ENCODE data around the gene PDK4.
"Not testable (repeated sequence)": the region's sequence is repeated elsewhere in the genome, so short reads cannot be mapped to it uniquely, and the experiment has no call there.

Gene PDK4

DNA sequence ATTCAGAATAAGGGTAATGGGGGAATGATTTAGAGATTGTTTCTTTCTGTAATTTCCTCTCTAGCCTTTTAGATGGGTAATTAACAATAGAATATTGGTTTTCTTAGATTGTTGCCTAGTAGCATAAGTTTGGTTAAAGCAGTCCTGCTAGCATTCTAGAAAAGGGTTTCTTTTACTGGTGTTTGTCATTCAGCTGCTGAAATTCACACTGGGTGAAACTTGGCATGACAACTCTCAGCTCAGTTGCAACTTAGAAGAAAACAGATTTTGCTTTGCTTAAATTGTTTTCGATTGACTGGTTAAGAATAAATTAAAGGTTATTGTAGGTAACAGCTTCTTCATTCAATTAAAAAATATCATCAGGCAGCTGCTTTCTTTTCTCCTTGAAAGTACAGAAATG, 25.1 kb upstream of the PDK4 start:
- Histone ChIP-seq H3K9me3 (ENCODE audit: control insufficient read depth, low read length) (no peaks in the 10 kb centered on the region), H3K27ac (ENCODE audit: low read depth, low read length, severe bottlenecking) (no peak overlapping the region), H3K36me3 (ENCODE audit: control insufficient read depth, insufficient read depth, low read length) (no peaks in the 10 kb centered on the region), H3K4me3 (ENCODE audit: extremely low read depth, insufficient read depth, low read length, poor library complexity, severe bottlenecking) (no peak overlapping the region), H3K4me1 (ENCODE audit: control insufficient read depth, insufficient read depth, low read length, poor library complexity, severe bottlenecking) (no peaks in the 10 kb centered on the region)
- no CpG with 5 or more reads among the region's 1 CpG for WGBS, 2 experiments (ENCODE audit: insufficient coverage in 2 of 2)

DNA sequence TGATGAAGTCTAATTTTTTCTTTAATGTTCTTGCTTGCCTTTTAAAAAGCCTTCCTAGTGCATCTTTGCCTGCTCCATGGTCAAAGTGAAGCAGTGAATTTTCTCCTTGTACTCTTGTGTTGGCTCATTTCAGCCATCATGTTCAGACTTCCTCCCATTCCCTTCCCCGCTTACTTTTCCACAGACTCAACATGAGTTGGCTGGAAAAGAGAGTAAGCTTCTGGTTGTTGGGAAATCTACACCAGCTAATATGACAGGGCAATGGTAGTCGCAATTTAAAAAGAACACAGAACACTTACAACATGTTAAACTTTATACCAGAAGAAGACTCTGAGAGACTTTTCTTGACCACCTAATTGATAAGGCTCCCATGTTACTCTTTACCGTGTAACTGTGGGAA, 24.3 kb upstream of the PDK4 start:
- WGBS, 2 experiments (ENCODE audit: insufficient coverage in 2 of 2) = no CpG with 5 or more reads among the region's 3 CpGs
- Histone ChIP-seq H3K4me3 (ENCODE audit: extremely low read depth, insufficient read depth, low read length, poor library complexity, severe bottlenecking) (no peak overlapping the region), H3K9me3 (ENCODE audit: control insufficient read depth, low read length) (no peaks in the 10 kb centered on the region)

DNA sequence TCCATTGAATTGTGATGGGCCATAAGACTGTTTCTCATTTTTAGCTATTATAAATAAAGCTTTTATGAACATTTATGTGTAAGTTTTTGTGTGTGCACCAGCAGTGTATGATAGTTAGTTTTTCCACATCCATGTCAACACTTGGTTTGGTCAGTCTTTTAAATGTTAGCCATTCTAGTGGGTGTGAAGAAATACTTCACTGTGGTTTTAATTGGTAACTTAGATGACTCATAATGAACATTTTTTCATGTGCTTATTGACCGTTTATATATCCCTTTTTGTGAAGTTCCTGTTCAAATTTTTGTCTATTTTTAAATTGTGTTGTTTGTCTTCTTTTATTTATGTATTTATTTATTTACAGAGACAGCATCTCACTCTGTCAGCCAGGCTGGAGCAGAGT, 23.6 kb upstream of the PDK4 start:
- H3K9me3 ChIP-seq (ENCODE audit: control insufficient read depth, low read length) = no peaks in the 10 kb centered on the region
- H3K4me1 ChIP-seq (ENCODE audit: control insufficient read depth, insufficient read depth, low read length, poor library complexity, severe bottlenecking) = no peaks in the 10 kb centered on the region
- H3K36me3 ChIP-seq (ENCODE audit: control insufficient read depth, insufficient read depth, low read length) = no peaks in the 10 kb centered on the region
- 83% methylated on average over 1 of the region's 1 CpG; no CpG with 5 or more reads in 1 of the 2 experiments for WGBS, 2 experiments (ENCODE audit: insufficient coverage in 2 of 2)
- H3K27ac ChIP-seq (ENCODE audit: low read depth, low read length, severe bottlenecking) = no peak overlapping the region
- H3K4me3 ChIP-seq (ENCODE audit: extremely low read depth, insufficient read depth, low read length, poor library complexity, severe bottlenecking) = no peak overlapping the region

More for the DNA sequence above, 24.3 kb upstream of the PDK4 start:
- Histone ChIP-seq H3K27ac (ENCODE audit: low read depth, low read length, severe bottlenecking) (no peak overlapping the region), H3K36me3 (ENCODE audit: control insufficient read depth, insufficient read depth, low read length) (no peaks in the 10 kb centered on the region), H3K4me1 (ENCODE audit: control insufficient read depth, insufficient read depth, low read length, poor library complexity, severe bottlenecking) (no peaks in the 10 kb centered on the region)

DNA sequence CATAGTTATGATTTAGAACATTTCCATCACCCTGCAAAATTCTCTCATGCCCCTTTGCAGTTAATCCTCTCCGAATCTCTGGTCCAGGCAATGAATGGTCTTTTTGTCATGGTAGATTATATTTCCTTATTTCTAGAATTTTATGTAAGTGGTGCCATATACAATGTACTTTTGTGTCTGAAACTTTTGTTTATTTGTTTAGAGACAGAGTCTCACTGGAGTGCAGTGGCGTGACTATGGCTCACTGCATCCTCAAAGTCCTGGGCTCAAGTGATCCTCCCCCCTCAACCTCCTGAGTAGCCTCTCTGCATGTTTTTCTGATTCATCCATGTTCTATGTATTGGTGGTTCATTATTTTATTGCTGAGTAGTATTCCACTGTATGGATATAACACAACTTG, 23.2 kb upstream of the PDK4 start:
- no peaks in the 10 kb centered on the region for H3K36me3 ChIP-seq (ENCODE audit: control insufficient read depth, insufficient read depth, low read length)

DNA sequence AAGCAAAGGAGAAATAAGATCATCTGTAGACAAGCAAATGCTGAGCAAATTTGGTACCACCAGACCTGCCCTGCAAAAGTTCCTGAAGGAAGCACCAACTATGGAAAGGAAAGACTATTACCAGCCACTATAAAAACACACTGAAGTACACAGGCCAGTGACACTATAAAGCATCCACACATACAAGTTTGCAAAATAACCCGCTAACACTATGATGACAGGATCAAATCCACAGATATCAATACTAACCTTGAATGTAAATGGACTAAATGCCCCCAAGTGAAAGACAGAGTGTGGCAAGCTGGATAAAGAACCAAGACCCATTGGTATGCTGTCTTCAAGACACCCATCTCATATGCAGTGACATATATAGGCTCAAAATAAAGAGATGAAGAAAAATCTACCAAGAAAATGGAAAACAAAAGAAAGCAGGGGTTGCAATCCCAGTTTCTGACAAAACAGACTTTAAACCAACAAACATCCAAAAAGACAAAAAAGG, 18.2 kb upstream of the PDK4 start:
- no peak overlapping the region for H3K27ac ChIP-seq (ENCODE audit: low read depth, low read length, severe bottlenecking)
- WGBS, 2 experiments (ENCODE audit: insufficient coverage in 2 of 2) = 80% methylated on average over 1 of the region's 1 CpG; no CpG with 5 or more reads in 1 of the 2 experiments
- no peak overlapping the region for H3K4me3 ChIP-seq (ENCODE audit: extremely low read depth, insufficient read depth, low read length, poor library complexity, severe bottlenecking)
- H3K4me1 ChIP-seq (ENCODE audit: control insufficient read depth, insufficient read depth, low read length, poor library complexity, severe bottlenecking) = no peaks in the 10 kb centered on the region
- H3K36me3 ChIP-seq (ENCODE audit: control insufficient read depth, insufficient read depth, low read length) = no peaks in the 10 kb centered on the region
- H3K9me3 ChIP-seq (ENCODE audit: control insufficient read depth, low read length) = no peaks in the 10 kb centered on the region

More for the DNA sequence above, 23.2 kb upstream of the PDK4 start:
- WGBS, 2 experiments (ENCODE audit: insufficient coverage in 2 of 2) = no CpG with 5 or more reads among the region's 2 CpGs
- Histone ChIP-seq H3K9me3 (ENCODE audit: control insufficient read depth, low read length) (no peaks in the 10 kb centered on the region), H3K27ac (ENCODE audit: low read depth, low read length, severe bottlenecking) (no peak overlapping the region), H3K4me3 (ENCODE audit: extremely low read depth, insufficient read depth, low read length, poor library complexity, severe bottlenecking) (no peak overlapping the region), H3K4me1 (ENCODE audit: control insufficient read depth, insufficient read depth, low read length, poor library complexity, severe bottlenecking) (no peaks in the 10 kb centered on the region)

DNA sequence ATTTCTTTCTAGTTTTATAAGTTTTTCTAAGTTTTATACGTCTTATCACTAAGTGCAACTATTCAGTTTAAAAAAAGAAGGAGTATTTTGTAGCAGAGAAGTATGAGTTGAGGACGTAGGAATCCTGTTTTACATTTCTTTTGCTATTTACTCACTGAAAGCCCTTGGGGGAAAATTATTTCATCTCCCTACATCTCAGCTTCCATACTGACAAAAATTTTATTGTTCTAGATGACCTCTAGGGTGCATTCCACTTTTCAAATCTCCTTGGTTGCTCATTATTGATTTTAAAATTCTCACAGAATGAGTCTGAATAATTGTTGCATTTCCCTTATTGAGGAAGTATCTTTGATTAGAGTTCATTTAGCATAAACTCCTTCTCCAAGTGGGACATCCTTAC, 14.9 kb upstream of the PDK4 start:
- Histone ChIP-seq H3K36me3 (ENCODE audit: control insufficient read depth, insufficient read depth, low read length) (no peaks in the 10 kb centered on the region), H3K27ac (ENCODE audit: low read depth, low read length, severe bottlenecking) (no peak overlapping the region), H3K9me3 (ENCODE audit: control insufficient read depth, low read length) (no peaks in the 10 kb centered on the region), H3K4me1 (ENCODE audit: control insufficient read depth, insufficient read depth, low read length, poor library complexity, severe bottlenecking) (peaks cover 8% of the 10 kb centered on the region), H3K4me3 (ENCODE audit: extremely low read depth, insufficient read depth, low read length, poor library complexity, severe bottlenecking) (no peak overlapping the region)
- no CpG with 5 or more reads among the region's 2 CpGs for WGBS, 2 experiments (ENCODE audit: insufficient coverage in 2 of 2)

DNA sequence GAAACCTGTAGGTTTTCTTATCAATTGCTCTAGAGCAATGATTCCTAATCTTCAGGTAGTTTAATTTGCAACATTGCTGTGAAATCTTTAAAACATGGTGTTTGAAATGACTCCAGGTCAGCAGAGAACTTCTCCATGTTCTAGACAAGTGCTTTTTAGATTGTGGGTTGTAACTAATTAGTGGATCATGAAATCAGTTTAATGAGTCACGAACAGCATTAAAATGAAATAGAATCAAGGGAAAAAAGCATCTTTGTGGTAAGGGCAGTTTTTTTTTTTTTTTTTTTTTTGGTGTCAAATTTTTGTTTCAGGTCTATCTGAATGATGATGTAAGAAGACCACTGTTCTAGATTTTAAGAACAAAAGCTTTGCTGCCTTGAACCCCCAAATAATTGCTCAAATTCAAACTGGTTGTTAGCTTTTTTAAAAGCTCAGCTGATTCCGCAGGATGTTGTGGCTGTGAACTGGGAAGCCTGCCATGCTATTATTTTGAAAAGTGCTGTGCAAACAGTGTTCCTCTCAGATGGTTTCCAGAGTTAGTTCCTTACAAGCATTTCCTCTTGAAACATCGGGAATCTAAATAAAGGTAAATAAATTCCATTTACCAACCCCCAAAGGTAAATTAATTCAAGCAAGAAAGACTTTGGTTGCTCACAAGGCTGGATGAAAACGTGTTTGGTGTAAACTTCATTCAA, 13.1 kb upstream of the PDK4 start:
- Histone ChIP-seq H3K4me3 (ENCODE audit: extremely low read depth, insufficient read depth, low read length, poor library complexity, severe bottlenecking) (no peak overlapping the region), H3K4me1 (ENCODE audit: control insufficient read depth, insufficient read depth, low read length, poor library complexity, severe bottlenecking) (peaks cover 8% of the 10 kb centered on the region), H3K36me3 (ENCODE audit: control insufficient read depth, insufficient read depth, low read length) (no peaks in the 10 kb centered on the region), H3K9me3 (ENCODE audit: control insufficient read depth, low read length) (peaks cover 5% of the 10 kb centered on the region), H3K27ac (ENCODE audit: low read depth, low read length, severe bottlenecking) (peak overlapping the region; percentile 86)
- WGBS, 2 experiments (ENCODE audit: insufficient coverage in 2 of 2) = 72 to 82% methylated on average over 2 of the region's 4 CpGs

DNA sequence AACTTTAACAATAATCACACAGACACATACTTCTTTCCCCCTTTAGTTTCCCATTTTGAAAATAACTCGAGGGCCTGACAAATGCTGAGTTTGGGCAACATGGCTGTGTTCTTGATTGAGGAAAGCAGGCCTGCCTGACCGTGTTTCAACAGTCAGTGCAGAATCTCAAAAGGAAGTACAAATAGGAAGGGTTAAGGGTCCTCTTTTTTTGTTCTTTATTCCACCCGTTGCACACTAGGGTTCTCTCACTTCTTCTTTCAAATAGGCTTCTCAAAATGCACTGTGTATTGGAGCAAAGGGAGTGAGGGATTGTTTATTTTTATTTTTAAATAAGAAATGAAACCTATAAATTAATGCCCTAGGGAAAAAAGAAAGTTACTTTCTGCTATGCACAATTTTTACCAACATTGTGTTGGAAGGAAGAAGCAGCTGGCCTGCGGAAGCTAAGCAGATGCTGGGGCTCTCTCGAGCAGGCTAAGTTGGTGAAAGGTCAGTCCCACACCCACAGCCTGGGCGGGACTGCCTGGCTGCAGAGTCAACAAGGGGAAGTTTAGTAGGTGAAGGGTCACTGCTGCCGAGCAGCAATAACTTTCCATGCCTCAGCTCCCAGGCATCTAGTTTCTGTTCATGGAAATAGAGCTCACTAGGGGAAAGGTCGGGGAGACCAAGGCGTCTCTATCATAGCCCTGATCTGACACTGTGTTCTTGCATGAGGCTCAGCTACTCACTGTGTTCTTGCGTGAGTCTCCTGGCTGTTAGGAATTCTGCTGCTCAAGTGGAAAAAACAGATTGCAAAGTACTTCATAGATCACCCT, 12.2 kb upstream of the PDK4 start:
- Histone ChIP-seq H3K9me3 (ENCODE audit: control insufficient read depth, low read length) (peaks cover 5% of the 10 kb centered on the region), H3K27ac (ENCODE audit: low read depth, low read length, severe bottlenecking) (peak overlapping the region; percentile 86), H3K4me3 (ENCODE audit: extremely low read depth, insufficient read depth, low read length, poor library complexity, severe bottlenecking) (no peak overlapping the region), H3K4me1 (ENCODE audit: control insufficient read depth, insufficient read depth, low read length, poor library complexity, severe bottlenecking) (peaks cover 8% of the 10 kb centered on the region), H3K36me3 (ENCODE audit: control insufficient read depth, insufficient read depth, low read length) (no peaks in the 10 kb centered on the region)
- 18 to 24% methylated on average over 5 to 8 of the region's 10 CpGs for WGBS, 2 experiments (ENCODE audit: insufficient coverage in 2 of 2)

DNA sequence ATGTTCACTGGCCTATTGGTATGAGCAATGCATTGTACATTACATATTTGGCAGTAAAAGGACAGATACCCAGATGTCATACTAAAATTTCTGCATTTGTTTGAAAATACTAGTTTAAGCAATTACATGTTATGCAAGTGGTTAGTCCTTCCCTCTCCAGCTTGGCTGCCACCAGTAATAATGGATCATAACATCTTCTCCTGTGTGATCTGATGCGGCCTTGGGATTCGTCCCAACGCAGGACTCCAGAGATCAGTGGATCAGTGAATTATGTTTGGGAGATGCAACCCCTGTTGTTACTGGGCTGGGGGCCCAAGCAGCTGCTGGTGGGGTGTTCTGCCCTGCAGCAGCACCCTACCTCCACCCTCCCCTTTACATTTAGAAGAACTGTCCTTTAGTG, 11.2 kb upstream of the PDK4 start:
- peak overlapping the region; percentile 86 for H3K27ac ChIP-seq (ENCODE audit: low read depth, low read length, severe bottlenecking)
- no peaks in the 10 kb centered on the region for H3K36me3 ChIP-seq (ENCODE audit: control insufficient read depth, insufficient read depth, low read length)
- H3K4me3 ChIP-seq (ENCODE audit: extremely low read depth, insufficient read depth, low read length, poor library complexity, severe bottlenecking) = no peak overlapping the region
- H3K9me3 ChIP-seq (ENCODE audit: control insufficient read depth, low read length) = peaks cover 5% of the 10 kb centered on the region
- WGBS, 2 experiments (ENCODE audit: insufficient coverage in 2 of 2) = 100% methylated on average over 1 of the region's 3 CpGs; no CpG with 5 or more reads in 1 of the 2 experiments
- peaks cover 8% of the 10 kb centered on the region for H3K4me1 ChIP-seq (ENCODE audit: control insufficient read depth, insufficient read depth, low read length, poor library complexity, severe bottlenecking)

DNA sequence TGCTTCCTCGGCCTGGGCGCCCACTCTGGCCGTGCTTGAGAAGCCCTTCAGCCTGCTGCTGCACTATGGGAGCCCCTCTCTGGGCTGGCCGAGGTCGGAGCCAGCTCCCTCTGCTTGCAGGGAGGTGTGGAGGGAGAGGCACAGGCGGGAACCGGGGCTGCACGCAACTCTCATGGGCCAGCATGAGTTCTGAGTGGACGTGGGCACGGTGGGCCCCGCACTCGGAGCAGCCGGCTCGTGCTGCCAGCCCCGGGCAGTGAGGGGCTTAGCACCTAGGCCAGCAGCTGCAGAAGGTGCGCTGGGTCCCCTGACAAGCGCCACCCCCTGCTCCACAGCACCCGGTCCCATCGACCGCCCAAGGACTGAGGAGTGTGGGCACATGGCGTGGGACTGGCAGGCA, 9.0 kb upstream of the PDK4 start:
- Histone ChIP-seq H3K27ac (ENCODE audit: low read depth, low read length, severe bottlenecking) (no peak overlapping the region), H3K9me3 (ENCODE audit: control insufficient read depth, low read length) (peaks cover 5% of the 10 kb centered on the region), H3K4me1 (ENCODE audit: control insufficient read depth, insufficient read depth, low read length, poor library complexity, severe bottlenecking) (peaks cover 8% of the 10 kb centered on the region), H3K4me3 (ENCODE audit: extremely low read depth, insufficient read depth, low read length, poor library complexity, severe bottlenecking) (no peak overlapping the region), H3K36me3 (ENCODE audit: control insufficient read depth, insufficient read depth, low read length) (no peaks in the 10 kb centered on the region)
- WGBS, 2 experiments (ENCODE audit: insufficient coverage in 2 of 2) = 94 to 95% methylated on average over 18 to 21 of the region's 21 CpGs

DNA sequence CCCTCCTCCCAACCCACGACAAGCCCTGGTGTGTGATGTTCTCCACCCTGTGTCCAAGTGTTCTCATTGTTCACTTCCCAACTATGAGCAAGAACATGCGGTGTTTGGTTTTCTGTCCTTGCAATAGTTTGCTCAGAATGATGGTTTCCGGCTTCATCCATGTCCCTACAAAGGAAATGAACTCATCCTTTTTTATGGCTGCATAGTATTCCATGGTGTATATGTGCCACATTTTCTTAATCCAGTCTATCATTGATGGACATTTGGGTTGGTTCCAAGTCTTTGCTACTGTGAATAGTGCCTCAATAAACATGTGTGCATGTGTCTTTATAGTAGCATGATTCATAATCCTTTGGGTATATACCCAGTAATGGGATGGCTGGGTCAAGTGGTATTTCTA, 8.5 kb upstream of the PDK4 start:
- not testable (repeated sequence) for H3K4me3 ChIP-seq (ENCODE audit: extremely low read depth, insufficient read depth, low read length, poor library complexity, severe bottlenecking); H3K9me3 ChIP-seq (ENCODE audit: control insufficient read depth, low read length); H3K36me3 ChIP-seq (ENCODE audit: control insufficient read depth, insufficient read depth, low read length); H3K27ac ChIP-seq (ENCODE audit: low read depth, low read length, severe bottlenecking); H3K4me1 ChIP-seq (ENCODE audit: control insufficient read depth, insufficient read depth, low read length, poor library complexity, severe bottlenecking)
- WGBS, 2 experiments (ENCODE audit: insufficient coverage in 2 of 2) = 75 to 100% methylated on average over 1 of the region's 3 CpGs

Measured in mesodermal cell (in vitro differentiated cells).